Subcutaneous adipose tissue (tissue), 4 donors: Measurements from ENCODE around the gene FOXN1. TPM values are rescaled to one million over a fixed set of nuclear protein-coding genes. Genes with fewer than 3 reads are reported as not detected.

Experiments used
- total RNA-seq, 4 donors: library from RNA; depleted of rRNA; stranded (reverse); fragments of >200 nt; gene quantifications; one replicate each; pipeline ENCODE4 v1.1.0, GENCODE V29; 2016
- TF ChIP-seq, protein P1 (sequence below): fragments of 450-650 bp; IDR thresholded peaks from one replicate; pipeline ENCODE4 v1.5.1; 2016; ENCODE audit warnings: low read depth, mild to moderate bottlenecking, control low read depth, antibody characterized with exemption, moderate library complexity

Gene FOXN1
- total RNA-seq, 4 donors from 2014 or later, result not detected

DNA sequence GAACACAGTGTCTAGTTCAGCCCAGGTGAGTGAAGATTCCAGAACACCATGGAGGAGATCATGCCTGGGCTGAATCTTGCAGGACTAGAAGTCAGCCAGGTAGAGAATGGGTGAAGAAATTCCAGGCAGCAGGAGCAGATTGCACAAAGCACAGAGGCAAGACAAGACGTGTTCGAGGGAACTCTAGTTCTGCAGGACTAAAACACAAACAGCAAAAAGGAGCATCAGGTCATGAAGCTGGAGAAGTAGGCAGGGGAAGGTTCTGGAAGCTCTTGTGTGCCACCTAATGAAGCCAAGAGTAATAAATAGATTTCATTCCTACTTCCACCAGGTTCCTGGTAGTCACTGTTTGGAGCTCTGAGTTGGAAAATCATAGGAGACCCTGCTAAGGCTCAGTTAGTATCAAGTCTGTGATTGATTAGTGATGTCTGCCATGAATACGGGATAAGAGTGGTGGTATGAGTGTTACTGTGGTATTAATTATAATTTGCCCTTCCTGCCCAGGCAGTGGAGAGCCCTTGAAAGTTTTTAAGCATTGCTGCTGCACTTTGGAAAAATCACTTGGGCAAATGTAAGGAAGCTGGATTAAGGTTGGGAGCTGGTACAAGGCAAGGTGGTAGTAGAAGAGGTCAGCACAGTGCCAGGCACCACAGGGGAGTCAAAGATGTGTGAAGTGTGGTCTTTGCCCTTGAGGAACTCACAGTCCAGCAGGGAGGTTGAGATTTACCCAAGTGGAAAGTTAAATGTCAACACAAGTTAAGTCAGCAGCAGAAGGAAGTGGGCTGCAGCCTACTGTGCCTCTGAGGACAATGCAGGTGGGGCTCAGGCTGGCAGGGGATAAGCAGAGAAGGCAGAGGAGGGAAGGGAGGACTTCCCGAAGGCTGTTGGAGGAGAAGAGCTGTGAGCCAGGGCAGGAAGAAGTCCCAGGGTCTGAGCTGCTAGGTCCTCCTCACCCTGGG is 13.5 kb upstream of the FOXN1 start:
- TF ChIP-seq, protein P1, sequence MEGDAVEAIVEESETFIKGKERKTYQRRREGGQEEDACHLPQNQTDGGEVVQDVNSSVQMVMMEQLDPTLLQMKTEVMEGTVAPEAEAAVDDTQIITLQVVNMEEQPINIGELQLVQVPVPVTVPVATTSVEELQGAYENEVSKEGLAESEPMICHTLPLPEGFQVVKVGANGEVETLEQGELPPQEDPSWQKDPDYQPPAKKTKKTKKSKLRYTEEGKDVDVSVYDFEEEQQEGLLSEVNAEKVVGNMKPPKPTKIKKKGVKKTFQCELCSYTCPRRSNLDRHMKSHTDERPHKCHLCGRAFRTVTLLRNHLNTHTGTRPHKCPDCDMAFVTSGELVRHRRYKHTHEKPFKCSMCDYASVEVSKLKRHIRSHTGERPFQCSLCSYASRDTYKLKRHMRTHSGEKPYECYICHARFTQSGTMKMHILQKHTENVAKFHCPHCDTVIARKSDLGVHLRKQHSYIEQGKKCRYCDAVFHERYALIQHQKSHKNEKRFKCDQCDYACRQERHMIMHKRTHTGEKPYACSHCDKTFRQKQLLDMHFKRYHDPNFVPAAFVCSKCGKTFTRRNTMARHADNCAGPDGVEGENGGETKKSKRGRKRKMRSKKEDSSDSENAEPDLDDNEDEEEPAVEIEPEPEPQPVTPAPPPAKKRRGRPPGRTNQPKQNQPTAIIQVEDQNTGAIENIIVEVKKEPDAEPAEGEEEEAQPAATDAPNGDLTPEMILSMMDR, result no peak

DNA sequence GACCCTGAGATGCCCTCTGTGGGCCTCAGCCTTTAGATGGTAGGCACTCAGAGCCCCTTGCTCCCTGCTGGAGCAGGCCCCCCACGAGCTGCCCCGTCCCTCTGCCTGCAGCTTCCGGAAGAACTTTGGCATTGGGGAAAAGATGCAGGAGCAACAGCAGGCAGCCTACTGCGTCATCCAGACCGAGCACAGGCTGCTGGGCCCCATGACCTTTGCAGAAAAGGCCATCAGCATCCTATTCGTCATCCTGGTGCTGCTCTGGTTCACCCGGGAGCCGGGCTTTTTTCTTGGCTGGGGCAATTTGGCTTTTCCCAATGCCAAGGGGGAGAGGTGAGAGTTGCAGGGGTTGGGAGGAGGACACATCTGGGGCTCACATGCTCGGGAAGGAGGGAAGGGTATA is 12.7 kb upstream of the FOXN1 start:
- TF ChIP-seq, protein P1, result no peak

DNA sequence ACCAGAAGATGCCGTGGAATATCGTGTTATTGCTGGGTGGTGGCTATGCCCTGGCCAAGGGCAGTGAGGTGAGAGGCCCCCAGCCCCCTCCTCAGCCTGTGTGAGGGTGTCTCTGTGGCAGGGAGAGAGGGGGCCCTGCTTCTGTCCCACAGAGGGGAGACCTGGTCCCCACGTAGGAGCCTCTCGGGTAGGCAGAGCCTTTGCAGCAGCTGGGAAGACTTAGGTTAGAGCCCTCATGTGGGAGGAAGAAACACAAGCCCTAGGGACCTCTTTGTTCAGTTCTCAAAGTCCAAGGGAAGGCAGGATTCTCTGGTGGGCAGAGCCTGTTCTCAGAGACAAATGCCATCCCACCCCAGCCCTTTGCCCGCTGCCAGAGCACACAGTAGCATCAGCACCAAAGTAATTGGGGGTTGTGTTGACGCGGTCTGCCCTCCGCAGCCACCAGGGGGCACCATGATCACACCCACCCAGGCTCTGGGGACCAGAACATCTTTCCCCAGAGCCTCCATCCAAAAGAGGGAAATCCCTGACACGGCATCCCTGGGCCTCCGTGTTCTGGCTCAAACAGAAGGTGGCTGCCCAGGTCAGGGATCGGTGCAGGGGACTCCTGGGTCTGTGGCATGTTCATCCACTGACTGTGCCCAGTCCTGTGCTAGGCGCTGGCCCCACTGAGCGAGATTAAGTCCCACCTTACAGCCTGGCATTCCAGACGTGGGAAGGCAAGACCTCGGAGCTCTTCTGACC is 11.5 kb upstream of the FOXN1 start:
- TF ChIP-seq, protein P1, result no peak

DNA sequence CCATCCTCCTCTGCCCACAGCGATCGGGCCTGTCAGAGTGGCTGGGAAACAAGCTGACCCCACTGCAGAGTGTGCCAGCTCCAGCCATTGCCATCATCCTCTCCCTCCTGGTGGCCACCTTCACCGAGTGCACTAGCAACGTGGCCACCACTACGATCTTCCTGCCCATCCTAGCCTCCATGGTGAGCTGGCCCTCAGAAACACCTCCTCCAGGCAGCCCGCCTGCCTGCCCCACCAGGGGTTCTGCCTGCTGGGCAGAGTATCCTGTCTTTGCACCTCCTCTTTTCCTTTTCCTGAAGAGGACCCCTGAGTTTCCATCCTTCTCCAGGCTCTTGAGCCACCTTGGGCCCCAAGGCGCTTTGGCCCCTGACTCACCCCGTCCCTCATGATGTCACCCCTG is 10.5 kb upstream of the FOXN1 start:
- TF ChIP-seq, protein P1, result no peak

DNA sequence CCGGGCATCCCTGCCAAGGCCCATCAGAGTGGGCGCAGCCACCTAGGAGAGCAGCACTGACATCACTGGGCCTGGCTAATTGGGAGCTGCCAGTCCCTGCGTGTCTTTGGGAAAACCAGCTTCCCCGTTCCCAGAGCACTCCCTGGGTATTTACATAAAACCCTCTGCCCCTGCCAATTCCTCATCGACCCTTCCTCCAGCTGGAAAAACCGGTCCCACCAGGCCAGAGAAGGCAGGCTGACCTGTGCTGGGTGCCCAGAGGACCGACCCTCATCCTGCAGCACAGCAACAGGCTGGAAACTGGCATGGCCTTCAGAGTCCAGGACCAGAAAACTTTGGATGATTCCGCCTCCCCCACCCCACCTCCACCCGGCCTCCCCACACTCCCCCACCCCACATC is 8.2 kb upstream of the FOXN1 start:
- TF ChIP-seq, protein P1, result no peak

DNA sequence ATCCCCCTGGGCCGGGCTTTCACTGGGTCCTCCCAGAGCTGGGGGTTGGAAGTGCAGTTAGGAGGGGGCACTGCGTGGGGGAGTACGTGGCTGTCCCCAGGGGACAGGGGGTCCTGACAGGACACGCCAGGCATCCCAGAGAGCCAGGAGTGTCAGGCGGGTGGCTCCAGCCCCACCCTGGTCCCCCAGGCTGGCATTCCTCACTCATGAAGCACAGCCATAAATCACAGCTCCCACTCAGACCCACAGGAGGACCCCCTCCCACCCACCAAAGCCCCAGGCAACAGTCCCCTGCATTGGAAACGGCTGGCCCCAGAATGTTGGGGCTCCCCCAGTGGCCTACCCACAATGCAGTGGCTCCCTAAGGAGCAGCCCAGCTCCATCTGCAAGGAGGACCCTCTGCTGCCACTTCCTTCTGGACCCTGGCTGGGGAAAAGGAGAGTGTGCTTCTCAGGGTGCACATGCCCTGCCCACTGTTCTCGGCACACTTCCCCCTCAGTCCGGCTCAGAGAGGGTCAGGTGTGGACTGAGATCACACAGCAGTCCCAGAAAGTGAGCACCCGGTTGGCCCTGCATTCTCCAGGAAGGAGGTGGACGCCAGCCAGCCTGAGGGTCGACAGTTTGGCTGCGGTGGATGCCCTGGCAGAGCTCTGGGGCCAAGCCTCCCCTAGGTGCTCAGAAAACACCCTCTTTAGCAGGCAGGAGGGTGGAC is 7.3 kb upstream of the FOXN1 start:
- TF ChIP-seq, protein P1, result no peak

DNA sequence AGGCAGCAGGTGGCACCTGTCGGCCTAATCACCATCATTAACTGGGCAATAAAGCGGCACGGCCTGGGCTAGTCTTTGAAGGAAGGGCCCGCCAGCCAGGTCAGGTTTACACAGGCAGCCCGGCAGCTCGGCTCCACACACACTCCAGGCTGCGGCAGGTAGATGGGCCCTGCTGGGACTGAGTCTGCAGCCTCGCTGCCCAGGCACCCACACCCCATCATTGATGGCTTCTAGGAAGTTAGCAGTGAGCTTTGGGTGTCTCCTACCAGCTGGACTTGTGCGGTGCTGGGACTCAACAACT is 6.8 kb upstream of the FOXN1 start:
- TF ChIP-seq, protein P1, result no peak
